ENCODE data around the gene DUSP1. TPM values are rescaled to one million over a fixed set of nuclear protein-coding genes. Genes with fewer than 3 reads are reported as not detected.

Gene DUSP1
- 2,876 TPM for total RNA-seq

- intact Hi-C loops (cut with DNase I): loop anchor here (2.0 to 5.0 kb wide), 2 partner anchors 54 to 101 kb away; no protein-coding TSS in a partner anchor
- Histone ChIP-seq H3K36me3 (peaks cover 11 to 33% of the 10 kb centered on the region in 2 donors), H3K27ac (peak within 1 kb of the TSS; percentile 98), H3K9me3 (no peaks in the 10 kb centered on the region), H3K4me3 (peak within 1 kb of the TSS; percentile 91 to 99), H3K4me1 (peaks cover 72% of the 10 kb centered on the region), H3K27me3 (no peaks in the 10 kb centered on the region)
- TF ChIP-seq POLR2A (IDR thresholded peaks at IDR 0.05): peak in 1 of 2 donors; percentile 100
- peak; percentile 93 to 100 for TF ChIP-seq POLR2AphosphoS5 (IDR thresholded peaks at IDR 0.05; ENCODE audit: insufficient read depth in 1 of 2, low read depth in 1 of 2)
- TF ChIP-seq CTCF (IDR thresholded peaks at IDR 0.05): peak in 1 of 3 experiments; percentile 35
- no peak for DNase-seq (ENCODE audit: extremely low spot score in 2 of 2)
Observed at GRCh38 chr5:172770675-172771438, at the start of gene DUSP1. Gene DUSP1, minus strand, starts transcription at chr5:172771195. Its CDS starts 243 bp downstream, at chr5:172770952.

GRCh38 chr5:172820046-172820767 is 49.2 kb upstream of the DUSP1 start:
- peak overlapping the region; percentile 66 for H3K27ac ChIP-seq
- H3K4me3 ChIP-seq: no peak overlapping the region
- no peak for DNase-seq (ENCODE audit: extremely low spot score in 2 of 2)

GRCh38 chr5:172819569-172819968 is 48.6 kb upstream of the DUSP1 start:
- no peak overlapping the region for H3K4me3 ChIP-seq
- H3K27ac ChIP-seq: no peak overlapping the region

More at GRCh38 chr5:172820046-172820767, 49.2 kb upstream of the DUSP1 start:
- peaks cover 18% of the 10 kb centered on the region for H3K4me1 ChIP-seq
- no peaks in the 10 kb centered on the region for H3K9me3 ChIP-seq
- intact Hi-C loops (cut with DNase I): no loop called here
- no peak for TF ChIP-seq POLR2A (IDR thresholded peaks at IDR 0.05)
- TF ChIP-seq POLR2AphosphoS5 (IDR thresholded peaks at IDR 0.05; ENCODE audit: insufficient read depth in 1 of 2, low read depth in 1 of 2): peak in 1 of 2 donors; percentile 62
- no peaks in the 10 kb centered on the region for H3K36me3 ChIP-seq
- no peaks in the 10 kb centered on the region for H3K27me3 ChIP-seq

GRCh38 chr5:172818081-172818480 is 47.1 kb upstream of the DUSP1 start:
- no peak for TF ChIP-seq POLR2AphosphoS5 (IDR thresholded peaks at IDR 0.05; ENCODE audit: insufficient read depth in 1 of 2, low read depth in 1 of 2)
- TF ChIP-seq POLR2A (IDR thresholded peaks at IDR 0.05): no peak
- TF ChIP-seq CTCF (IDR thresholded peaks at IDR 0.05): no peak
- H3K27me3 ChIP-seq: no peaks in the 10 kb centered on the region
- H3K4me3 ChIP-seq: no peak overlapping the region
- intact Hi-C loops (cut with DNase I): no loop called here
- peaks cover 18% of the 10 kb centered on the region for H3K4me1 ChIP-seq
- no peaks in the 10 kb centered on the region for H3K9me3 ChIP-seq
- H3K27ac ChIP-seq: no peak overlapping the region
- no peak for DNase-seq (ENCODE audit: extremely low spot score in 2 of 2)
- H3K36me3 ChIP-seq: no peaks in the 10 kb centered on the region

More at GRCh38 chr5:172819569-172819968, 48.6 kb upstream of the DUSP1 start:
- no peaks in the 10 kb centered on the region for H3K36me3 ChIP-seq
- no peaks in the 10 kb centered on the region for H3K9me3 ChIP-seq
- TF ChIP-seq POLR2AphosphoS5 (IDR thresholded peaks at IDR 0.05; ENCODE audit: insufficient read depth in 1 of 2, low read depth in 1 of 2): no peak
- TF ChIP-seq CTCF (IDR thresholded peaks at IDR 0.05): no peak
- TF ChIP-seq POLR2A (IDR thresholded peaks at IDR 0.05): no peak
- intact Hi-C loops (cut with DNase I): no loop called here
- DNase-seq (ENCODE audit: extremely low spot score in 2 of 2): no peak
- peaks cover 18% of the 10 kb centered on the region for H3K4me1 ChIP-seq
- no peaks in the 10 kb centered on the region for H3K27me3 ChIP-seq

- H3K27me3 ChIP-seq: no peaks in the 10 kb centered on the region
- no peak for TF ChIP-seq POLR2AphosphoS5 (IDR thresholded peaks at IDR 0.05; ENCODE audit: insufficient read depth in 1 of 2, low read depth in 1 of 2)
- intact Hi-C loops (cut with DNase I): no loop called here
- H3K4me1 ChIP-seq: peaks cover 18% of the 10 kb centered on the region
- no peaks in the 10 kb centered on the region for H3K36me3 ChIP-seq
- no peak overlapping the region for H3K4me3 ChIP-seq
- no peak for DNase-seq (ENCODE audit: extremely low spot score in 2 of 2)
- H3K27ac ChIP-seq: no peak overlapping the region
- no peaks in the 10 kb centered on the region for H3K9me3 ChIP-seq
Observed at GRCh38 chr5:172817664-172818063, 46.7 kb upstream of the DUSP1 start.

All from vagina (tissue), 2 donors.